ENCODE data around the gene LONRF2.

LONRF2 gene

GRCh38 chr2:100230754-100231153, 91.5 kb downstream of the LONRF2 start:
- Histone ChIP-seq H3K4me3 (no peak overlapping the region), H3K36me3 (no peaks in the 10 kb centered on the region), H3K27me3 (no peaks in the 10 kb centered on the region), H3K27ac (no peak overlapping the region), H3K9me3 (no peaks in the 10 kb centered on the region), H3K4me1 (no peaks in the 10 kb centered on the region)
- intact Hi-C loops (cut with DNase I; ENCODE audit: low total_unique reads), result no loop called here
- TF ChIP-seq, protein P1, sequence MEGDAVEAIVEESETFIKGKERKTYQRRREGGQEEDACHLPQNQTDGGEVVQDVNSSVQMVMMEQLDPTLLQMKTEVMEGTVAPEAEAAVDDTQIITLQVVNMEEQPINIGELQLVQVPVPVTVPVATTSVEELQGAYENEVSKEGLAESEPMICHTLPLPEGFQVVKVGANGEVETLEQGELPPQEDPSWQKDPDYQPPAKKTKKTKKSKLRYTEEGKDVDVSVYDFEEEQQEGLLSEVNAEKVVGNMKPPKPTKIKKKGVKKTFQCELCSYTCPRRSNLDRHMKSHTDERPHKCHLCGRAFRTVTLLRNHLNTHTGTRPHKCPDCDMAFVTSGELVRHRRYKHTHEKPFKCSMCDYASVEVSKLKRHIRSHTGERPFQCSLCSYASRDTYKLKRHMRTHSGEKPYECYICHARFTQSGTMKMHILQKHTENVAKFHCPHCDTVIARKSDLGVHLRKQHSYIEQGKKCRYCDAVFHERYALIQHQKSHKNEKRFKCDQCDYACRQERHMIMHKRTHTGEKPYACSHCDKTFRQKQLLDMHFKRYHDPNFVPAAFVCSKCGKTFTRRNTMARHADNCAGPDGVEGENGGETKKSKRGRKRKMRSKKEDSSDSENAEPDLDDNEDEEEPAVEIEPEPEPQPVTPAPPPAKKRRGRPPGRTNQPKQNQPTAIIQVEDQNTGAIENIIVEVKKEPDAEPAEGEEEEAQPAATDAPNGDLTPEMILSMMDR (IDR thresholded peaks at IDR 0.05), result no peak
- no peak for DNase-seq

GRCh38 chr2:100228967-100229366, 93.3 kb downstream of the LONRF2 start:
- Histone ChIP-seq H3K4me3 (no peak overlapping the region), H3K36me3 (no peaks in the 10 kb centered on the region), H3K27me3 (no peaks in the 10 kb centered on the region), H3K9me3 (no peaks in the 10 kb centered on the region), H3K27ac (no peak overlapping the region), H3K4me1 (peaks cover 0 to 7% (median 2%) of the 10 kb centered on the region in 4 donors)
- no peak for DNase-seq
- intact Hi-C loops (cut with DNase I; ENCODE audit: low total_unique reads), result no loop called here
- TF ChIP-seq, protein P1 (IDR thresholded peaks at IDR 0.05), result no peak

DNA sequence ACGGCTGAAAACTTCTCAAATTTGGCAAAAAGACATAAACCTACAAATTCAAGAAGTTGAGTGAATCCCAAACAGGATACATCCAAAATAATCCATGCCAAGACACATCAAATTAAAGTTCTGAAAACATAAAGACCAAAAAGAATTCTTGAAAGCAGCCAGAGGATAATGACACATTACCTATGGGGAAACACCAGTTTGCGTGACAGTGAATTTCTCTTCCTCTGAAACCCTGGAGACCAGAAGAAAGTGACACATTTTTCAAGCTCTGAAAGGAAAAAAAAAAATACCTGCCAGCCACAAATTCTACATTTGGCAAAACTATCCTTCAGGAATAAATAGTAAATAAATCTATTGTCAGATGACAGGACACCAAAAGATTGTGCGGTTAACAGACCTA, 93.9 kb downstream of the LONRF2 start:
- Histone ChIP-seq H3K27me3 (no peaks in the 10 kb centered on the region), H3K4me3 (no peak overlapping the region), H3K27ac (no peak overlapping the region), H3K4me1 (peaks cover 0 to 9% (median 3%) of the 10 kb centered on the region in 4 donors), H3K36me3 (no peaks in the 10 kb centered on the region), H3K9me3 (no peaks in the 10 kb centered on the region)
- TF ChIP-seq, protein P1 (IDR thresholded peaks at IDR 0.05), result no peak
- intact Hi-C loops (cut with DNase I; ENCODE audit: low total_unique reads), result no loop called here
- no peak for DNase-seq

GRCh38 chr2:100224988-100225710, 97.2 kb downstream of the LONRF2 start:
- Histone ChIP-seq H3K4me1 (peaks cover 0 to 9% (median 3%) of the 10 kb centered on the region in 4 donors), H3K4me3 (no peak overlapping the region), H3K27ac (no peak overlapping the region), H3K36me3 (no peaks in the 10 kb centered on the region), H3K9me3 (no peaks in the 10 kb centered on the region), H3K27me3 (no peaks in the 10 kb centered on the region)
- DNase-seq, result no peak
- intact Hi-C loops (cut with DNase I; ENCODE audit: low total_unique reads), result no loop called here
- TF ChIP-seq, protein P1 (IDR thresholded peaks at IDR 0.05), result no peak

GRCh38 chr2:100223502-100223901, 98.8 kb downstream of the LONRF2 start:
- H3K27ac ChIP-seq, result no peak overlapping the region
- peaks cover 0 to 9% (median 3%) of the 10 kb centered on the region in 4 donors for H3K4me1 ChIP-seq
- H3K4me3 ChIP-seq, result no peak overlapping the region
- intact Hi-C loops (cut with DNase I; ENCODE audit: low total_unique reads), result no loop called here
- H3K27me3 ChIP-seq, result no peaks in the 10 kb centered on the region
- H3K36me3 ChIP-seq, result no peaks in the 10 kb centered on the region
- TF ChIP-seq, protein P1 (IDR thresholded peaks at IDR 0.05), result no peak
- H3K9me3 ChIP-seq, result no peaks in the 10 kb centered on the region
- DNase-seq, result no peak

All from tibial artery (tissue), 4 donors.